GM18873 (cell line): ENCODE data around the gene TBX2.
"Not testable (repeated sequence)": the region's sequence is repeated elsewhere in the genome, so short reads cannot be mapped to it uniquely, and the experiment has no call there.

Experiments
- ATAC-seq: cut with Tn5 transposase; IDR thresholded peaks from one replicate; pipeline ENCODE4 v1.9.1; 2021; ENCODE audit warnings: mild to moderate bottlenecking, moderate library complexity, moderate number of reproducible peaks; ENCODE audit not compliant: unreplicated experiment, low FRiP score

TBX2 gene

DNA sequence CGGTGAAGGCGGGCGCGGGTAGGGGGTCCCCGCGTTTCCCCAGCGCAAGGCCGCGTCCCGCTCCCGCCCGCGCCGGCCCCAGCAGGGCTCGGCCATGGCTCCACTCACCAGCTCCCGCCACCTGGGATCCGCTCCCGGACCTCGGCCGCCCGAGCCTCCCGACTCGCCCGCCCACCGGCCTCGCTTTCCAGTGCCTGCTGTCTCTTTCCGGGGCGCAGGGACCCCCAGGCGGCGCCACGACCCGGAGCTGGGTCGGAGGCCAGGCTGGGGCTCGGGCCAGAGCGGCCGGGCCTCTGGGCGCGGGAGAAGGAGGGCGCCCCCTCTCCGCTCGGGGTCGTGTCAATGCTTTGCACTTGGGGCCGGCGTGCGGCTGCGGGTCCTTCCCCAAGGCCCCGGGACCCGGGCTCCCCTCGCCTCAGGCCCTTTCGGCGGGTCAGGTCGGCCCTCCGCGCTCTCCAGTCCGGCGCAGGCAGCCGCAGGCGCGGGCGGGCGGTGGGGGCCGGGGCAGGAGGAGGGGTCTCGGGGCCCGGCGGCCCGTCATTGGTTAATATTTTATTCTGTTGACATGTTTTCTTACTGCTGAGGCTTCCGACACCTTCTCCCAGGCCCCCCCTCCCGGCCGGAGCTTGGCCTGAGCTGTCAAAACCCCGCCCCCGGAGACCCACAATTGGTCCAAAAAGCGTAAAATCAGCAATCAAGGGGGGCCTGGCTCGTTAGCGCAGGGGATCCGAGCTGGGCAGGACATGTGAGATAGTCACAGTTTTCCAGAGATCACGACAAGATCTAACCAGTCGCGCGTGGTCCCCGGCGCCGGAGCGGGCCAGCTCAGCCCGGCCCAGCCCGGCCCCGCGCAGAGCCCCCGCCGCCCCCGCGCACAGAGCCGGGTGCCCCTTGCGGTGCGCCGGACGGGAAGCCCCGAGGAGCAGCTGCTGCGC, at the start of gene TBX2:
Gene TBX2, plus strand, starts transcription at position 713 of the 935 bp plus-strand sequence. CDS start 334 bp downstream, outside the sequence.
- ATAC-seq: no peak

DNA sequence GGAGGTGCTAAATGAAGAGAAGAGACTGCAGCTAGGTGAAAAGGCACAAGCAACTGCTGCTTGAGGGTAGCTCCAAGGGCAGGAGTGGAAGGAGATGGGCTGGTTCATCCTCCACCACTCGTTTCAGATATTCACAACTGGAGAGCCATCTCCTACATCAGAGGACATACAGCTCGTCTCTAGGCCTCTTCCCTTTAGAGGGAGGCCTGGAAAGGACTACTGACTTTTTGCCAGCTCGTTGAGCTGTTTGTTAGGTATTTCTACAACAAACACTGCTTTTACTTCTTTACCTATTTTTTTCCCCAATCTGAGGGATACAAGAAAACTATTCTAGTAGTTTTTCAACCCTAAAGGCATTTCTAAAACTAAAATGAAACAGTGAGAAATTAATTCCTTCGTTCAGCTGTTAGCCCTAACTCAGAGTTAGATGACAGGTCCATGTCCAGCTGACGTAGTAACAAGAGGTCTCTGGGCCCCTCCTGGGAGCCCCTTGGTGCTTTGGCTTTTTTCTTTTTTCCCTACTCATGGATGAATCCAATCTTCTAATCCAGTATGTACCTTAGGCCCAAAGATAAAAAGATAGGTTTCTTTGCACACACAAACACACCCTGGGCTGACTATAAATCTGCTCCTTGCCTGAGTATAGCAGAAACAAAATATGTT, 47.8 kb upstream of the TBX2 start:
- ATAC-seq: no peak

DNA sequence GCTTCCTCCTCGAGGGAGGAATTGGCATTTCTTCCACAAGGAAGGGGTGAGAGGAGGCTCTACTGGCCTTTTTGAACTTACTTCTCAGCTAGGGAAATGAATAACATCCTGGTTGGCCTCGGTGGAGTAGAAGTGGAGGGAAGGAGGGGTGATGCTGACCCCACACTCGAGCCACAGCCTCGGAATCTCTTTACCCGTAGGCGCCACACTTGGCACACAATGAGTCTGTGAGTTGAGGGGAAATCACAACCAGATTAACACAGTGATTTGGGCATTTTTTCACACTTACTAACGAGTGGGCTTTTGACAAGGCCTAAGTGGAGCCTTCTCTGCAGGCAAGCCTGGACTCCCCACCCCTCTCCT, 47.3 kb upstream of the TBX2 start:
- no peak for ATAC-seq

DNA sequence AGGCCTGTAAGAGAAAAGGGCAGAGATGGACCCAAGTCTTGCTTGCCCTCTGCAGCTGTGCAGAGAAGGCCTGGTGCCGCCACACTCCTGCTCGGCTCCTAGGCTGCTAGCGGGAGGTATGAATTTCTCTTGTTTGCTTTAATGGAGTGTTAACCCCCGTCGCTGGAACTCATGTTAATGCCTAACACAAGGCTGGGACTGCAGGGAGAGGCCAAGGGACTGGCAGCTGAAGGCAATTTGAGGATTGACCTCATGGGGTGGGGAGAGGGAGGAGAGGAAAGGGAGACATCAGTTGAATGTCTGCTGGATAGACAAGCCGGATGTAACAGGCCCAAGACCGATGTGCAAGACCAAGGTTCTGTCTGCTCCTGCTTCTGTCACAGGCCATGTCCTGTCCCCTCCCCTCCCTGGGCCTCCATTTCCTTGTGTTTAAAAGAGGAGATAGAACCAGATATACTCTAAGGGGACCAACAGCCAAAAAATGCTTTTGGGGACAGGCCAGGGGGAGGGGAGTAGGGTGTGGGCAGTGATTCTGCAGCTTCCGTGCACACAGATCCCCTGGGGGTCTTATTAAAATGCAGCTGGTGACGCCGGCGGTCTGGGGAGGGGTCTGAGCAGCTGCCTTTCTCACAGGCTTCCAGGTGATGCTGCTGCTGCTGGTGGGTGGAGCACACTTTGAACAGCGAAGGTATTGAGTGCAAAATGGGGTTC, 46.7 kb upstream of the TBX2 start:
- ATAC-seq: no peak

DNA sequence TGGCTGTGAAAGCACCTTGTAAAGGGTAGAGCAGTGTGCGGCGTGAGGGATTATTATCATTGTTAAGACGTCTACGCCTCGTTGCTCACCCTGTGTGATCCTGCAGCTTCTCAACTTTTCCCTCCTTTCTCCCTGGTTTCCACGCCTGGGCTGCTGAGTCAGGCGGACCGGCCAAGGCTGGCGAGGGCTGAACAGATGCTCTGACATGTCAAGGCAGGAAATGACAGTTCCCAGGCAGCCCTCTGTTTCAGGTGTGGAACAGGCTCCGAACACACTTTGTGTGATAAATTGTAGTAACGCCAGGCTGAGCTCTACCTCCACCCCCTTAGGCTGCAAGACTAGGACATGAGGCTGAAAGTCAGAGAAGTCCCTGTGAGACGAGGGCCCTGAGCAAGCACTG, 46.0 kb upstream of the TBX2 start:
- no peak for ATAC-seq

DNA sequence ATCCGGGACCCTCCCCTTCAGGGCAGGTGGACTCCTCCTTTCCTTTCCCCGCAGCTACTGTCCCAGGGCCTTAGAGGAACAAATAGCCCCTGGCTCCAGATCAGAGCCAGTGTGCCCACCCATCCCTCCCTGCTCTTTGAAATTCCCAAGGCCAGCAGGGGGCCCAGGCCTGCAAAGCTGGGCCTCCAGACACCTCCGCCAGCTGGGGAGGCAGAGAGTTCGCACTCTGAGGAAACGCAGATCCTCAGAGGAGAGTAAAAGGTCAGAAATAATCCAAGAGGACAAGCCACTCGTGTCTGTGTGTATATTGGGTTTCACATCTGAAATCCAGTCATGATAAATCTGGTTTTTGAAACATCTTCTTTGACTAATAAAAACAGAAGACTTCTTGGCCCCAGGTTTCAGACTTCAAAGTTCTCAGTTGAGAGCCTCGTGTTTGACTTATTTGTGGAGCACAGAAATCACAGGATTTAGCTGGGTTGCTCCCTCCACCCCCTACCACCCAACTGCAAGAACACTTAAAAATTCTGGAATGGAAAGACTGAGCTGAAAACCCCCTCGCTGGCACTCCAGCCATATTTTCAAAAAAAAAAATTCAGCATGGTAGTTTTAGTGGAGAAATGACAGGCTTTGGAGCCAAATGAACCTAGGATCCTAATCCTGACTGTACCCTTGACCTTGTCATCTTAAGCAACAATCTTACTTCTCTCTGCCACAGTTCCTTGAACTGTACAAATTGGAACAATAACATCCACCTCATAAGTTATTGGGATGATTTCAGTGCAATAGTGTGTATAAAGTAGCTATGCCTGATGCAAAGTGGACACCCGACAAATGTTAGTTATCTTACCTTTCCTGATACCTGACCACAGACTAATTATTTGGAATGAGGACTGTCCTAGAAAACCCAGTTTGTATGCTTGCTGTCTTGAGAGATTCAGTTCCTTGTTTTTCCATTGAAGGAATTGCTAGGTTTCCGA, 44.5 kb upstream of the TBX2 start:
- ATAC-seq: no peak

DNA sequence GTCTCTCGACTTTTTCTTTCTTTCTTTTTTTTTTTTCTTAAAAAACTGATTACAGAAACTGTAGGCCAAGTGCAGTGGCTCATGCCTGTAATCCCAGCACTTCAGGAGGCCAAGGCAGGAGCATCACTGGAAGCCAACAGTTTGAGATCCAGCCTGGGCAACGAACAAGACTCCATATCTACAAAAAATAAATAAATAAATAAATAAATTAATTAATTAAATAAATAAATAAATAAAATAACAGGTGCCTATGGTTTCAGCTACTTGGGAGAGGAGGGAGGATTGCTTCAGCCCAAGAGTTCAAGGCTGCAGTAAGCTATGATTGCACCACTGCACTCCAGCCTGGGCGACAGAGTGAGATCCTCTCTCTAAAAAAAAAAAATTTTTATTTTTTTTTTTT, 42.6 kb upstream of the TBX2 start:
- ATAC-seq: not testable (repeated sequence)

DNA sequence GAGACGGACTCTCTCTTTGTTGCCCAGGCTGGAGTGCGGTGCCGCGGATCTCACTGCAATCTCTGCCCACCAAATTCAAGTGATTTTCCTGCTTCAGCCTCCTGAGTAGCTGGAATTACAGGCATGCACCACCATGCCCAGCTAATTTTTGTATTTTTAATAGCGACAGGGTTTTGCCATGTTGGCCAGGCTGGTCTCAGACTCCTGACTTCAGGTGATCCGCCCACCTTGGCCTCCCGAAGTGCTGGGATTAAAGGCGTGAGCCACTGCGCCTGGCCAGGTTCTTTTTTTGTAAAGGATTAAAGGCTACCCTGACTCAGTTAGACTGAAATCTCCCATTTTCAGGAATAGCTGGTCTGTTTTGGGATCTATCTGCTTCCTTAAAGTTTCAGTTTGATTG, 40.1 kb upstream of the TBX2 start:
- ATAC-seq: not testable (repeated sequence)

DNA sequence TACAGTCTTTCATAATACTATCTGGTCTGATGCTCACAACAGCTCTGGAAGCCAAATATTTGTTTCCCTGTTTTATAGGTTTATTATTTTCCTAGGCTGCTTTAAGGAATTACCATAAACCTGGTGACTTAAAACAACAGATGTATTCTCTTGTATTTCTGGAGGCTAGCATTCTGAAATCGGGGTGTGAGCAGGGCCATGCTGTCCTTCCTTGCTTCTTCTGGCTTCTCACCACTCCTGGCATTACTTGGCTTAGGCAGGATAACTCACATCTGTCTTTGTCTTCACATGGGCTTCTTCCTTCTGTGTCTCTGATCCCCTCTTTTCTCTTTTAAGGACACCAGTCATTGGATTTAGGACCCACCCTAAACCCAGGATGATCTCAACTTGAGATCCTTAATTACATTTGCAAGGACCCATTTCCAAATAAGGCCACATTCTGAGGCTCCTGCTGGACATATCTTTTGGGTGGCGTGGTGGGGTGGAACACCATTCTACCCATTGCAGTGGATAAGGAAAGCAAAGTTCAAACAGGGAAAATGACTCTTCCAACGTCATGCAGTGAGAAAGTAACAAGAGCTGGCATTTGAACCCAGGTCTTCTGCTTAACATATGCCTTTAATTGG, 39.2 kb upstream of the TBX2 start:
- ATAC-seq: no peak

DNA sequence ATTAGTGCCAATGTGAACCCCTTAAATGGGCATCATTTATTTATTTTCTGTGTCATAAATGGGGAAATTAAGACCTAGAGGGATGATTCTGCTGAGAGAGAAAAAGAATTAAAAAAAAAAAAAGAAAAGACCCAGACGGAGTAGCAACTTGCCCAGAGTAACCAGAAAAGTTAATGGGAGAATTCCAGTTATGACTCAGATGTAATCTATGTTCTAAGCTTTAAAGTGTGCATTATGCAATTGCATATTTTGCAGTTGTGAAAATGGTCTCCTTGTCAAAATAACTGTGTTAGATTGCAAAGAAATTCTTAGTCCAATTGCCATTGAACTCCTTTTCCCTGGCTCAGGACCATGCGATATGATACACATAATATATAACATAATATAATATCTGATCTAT, 38.6 kb upstream of the TBX2 start:
- ATAC-seq: no peak

DNA sequence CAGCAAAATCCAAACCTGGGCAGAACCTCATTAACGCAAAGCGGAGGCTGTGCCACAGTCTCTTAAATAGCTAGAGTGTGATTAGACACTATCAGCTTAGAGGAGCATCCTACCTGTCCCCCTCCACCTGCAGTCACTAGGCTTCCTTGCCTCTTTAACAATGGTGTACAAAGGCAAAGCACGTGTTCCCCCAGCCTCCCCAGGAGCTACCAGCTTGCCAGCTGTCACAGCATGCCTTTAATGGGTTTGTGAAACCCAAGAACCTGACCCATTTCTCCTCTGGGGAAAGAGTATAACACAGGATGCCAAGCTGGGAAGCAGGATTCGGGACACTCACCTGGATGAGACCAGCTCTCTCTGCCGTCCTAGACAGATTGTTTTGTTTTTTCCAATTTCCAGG, 37.2 kb upstream of the TBX2 start:
- no peak for ATAC-seq

DNA sequence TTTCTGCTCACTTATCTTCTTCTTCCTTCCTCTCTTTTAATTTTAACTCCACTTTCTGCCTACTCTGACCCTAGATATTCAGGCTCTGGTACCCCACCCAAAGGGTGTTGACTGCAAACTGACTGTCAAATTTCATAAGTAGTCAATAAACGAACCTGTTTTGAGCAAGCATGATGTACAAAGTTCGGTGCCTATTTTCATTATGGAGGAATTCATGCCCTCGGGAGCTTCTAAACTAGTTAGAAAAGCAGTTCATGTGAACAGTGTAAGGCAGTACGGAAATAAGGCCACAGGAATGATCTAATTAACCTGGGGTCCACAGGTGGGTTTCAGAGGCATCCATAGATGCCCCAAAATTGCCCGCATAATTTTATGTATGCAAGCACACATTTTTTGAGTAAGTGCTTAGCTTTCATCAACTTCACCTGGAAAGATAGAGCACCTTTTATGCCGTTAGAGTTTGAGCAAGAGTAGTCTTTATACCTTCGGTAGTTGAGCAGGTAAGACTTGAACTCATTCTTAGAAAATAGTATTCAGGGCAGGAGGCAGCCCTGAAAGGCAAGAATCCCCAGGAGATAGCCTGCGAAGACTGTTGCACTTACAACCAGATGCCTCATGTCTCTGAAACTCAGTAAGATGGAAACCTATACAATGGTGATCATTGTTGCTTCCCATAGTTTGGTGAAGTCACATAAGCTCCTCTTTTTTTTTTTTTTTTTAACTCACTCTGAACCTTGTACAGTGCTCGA, 36.6 kb upstream of the TBX2 start:
- no peak for ATAC-seq

DNA sequence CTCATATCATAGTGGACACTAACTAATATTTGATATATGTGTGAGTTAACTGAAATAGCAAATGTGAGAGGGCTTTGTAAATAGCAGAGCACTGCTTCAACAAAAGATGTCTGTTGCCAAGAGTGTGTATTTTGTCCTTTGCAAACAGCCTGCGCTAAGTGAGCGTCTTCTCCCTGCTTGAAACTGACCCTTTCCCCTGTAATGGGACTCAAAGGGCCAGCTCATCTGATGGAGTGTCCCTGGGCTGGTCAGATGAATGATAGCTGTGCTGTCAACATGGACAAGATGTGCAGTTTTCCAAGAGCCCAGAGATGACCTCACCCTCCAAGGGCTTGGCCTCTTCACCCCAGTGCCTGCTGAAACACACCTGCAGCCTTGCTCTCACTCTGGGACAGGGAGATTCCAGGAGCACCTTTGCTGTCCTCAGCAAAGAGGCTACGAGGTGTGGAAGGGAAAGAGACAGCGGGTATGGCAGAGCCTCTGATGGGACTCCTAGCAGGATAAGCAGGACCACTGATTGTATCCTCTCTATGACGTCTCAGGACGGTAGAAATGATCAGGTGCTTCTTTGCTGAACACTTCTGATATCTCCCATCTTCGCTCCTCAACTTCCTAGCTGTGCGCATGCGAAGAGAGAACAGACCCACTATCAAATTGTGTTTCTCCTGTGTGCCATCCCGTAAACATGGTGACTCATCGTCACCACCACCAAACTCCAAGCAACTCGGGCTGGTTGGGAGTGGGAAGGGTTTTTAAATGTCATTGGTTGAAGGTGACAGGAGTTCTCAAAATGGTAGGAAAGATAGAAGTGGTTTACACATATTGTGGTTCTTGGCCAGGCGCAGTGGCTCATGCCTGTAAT, 35.8 kb upstream of the TBX2 start:
- ATAC-seq: no peak

DNA sequence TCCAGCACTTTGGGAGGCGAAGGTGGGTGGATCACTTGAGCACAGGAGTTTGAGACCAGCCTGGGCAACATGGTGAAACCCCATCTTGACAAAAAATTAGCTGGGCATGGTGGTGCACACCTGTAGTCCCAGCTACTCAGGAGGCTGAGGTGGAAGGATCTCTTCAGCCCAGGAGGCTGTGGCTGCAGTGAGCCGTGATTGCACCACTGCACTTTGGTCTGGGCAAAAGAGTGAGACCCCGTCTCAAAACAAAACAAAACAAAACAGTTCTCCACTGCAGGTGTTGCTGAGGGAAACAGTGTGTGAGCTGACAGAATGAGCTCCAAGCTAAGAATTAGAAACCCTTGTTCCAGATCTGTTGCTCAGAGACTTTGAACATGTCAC, 35.2 kb upstream of the TBX2 start:
- ATAC-seq: no peak

DNA sequence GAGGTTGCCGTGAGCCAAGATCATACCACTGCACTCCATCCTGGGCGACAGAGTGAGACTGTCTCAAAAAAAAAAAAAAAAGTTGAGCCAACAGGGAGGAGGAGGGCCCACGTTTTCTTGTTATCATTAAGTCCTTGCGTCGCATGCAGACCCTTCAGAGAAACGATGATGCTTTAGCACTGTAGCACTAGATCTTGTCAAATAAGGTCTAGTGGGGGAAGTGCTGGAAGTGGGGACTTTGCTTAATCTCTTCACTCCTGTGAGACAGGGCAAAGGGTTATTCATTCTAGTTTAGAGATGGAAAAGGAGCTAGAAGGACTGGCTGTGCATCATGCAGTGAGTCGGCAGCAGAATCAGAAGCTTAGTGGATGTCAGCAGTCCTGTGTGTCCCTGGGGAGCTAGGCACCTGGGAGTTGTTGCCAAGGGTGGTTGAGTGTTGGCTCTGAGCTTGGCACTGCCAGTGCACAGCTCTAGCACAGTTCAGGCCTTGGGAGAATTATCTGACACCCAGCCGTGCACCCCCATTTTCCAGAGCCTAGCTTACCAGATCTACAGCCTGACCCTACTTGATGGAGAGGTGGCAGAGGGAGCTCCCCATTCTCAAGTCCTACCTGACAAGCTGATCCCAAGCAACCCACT, 33.4 kb upstream of the TBX2 start:
- no peak for ATAC-seq

DNA sequence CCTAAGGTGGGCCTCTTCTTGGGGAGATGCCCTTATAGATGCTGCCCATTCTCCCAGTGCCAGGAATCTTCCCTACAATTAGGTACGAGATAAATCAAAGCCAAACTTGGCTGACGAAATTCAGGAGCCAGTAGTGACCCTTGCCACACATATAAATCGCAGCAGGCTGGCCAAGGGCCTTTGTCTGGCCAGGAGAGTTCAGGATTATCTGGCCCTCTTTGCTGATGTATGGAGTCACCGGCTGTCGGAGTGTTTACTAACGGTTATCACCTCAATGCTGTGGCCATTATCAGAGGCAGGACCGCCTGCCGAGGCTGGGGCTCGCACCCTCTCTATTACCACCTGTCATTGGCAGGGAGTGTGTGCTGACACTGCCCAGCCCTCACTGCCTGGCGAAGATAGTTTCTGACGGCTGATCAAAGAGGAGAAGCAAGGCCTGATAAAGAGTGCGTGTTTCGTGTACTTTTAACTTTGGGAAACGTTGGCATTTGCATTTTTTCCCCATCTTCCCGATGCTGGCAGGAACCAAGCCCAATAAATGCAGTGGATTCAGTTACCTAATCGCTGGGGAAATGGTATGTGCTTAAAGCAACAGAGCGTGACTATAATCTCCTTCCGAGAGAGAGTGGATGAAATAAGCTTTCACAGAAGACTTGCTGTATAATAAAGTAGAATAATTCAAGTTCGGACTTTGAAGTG, 32.8 kb upstream of the TBX2 start:
- no peak for ATAC-seq
